Activated CD4-positive, alpha-beta T cell treated with anti-CD3 and anti-CD28 coated beads, Interleukin-2, amount 50 U/mL, for 24 hours (primary cell): Measurements from ENCODE around the gene KCNB1.

Experiments
- DNase-seq, 2 donors: peaks; one replicate each; pipeline ENCODE4 v3.0.0-alpha.2; 2020; ENCODE audit warnings: low read depth in 1 of 2, low spot score in 1 of 2

Gene KCNB1

GRCh38 chr20:49444553-49444990, 37.9 kb downstream of the KCNB1 start:
- no peak for DNase-seq

- no peak for DNase-seq
Measured at GRCh38 chr20:49437057-49437456, 45.4 kb downstream of the KCNB1 start.

- no peak for DNase-seq
Measured at GRCh38 chr20:49435639-49436038, 46.8 kb downstream of the KCNB1 start.

- no peak for DNase-seq
Measured at GRCh38 chr20:49433333-49433732, 49.1 kb downstream of the KCNB1 start.

- no peak for DNase-seq
Measured at GRCh38 chr20:49432550-49432949, 49.9 kb downstream of the KCNB1 start.

GRCh38 chr20:49431329-49431728, 51.1 kb downstream of the KCNB1 start:
- no peak for DNase-seq

- DNase-seq: no peak
Measured at GRCh38 chr20:49430320-49430719, 52.1 kb downstream of the KCNB1 start.

GRCh38 chr20:49427751-49428518, 54.5 kb downstream of the KCNB1 start:
- no peak for DNase-seq

- no peak for DNase-seq
Measured at GRCh38 chr20:49426873-49427272, 55.6 kb downstream of the KCNB1 start.

GRCh38 chr20:49426395-49426794, 56.1 kb downstream of the KCNB1 start:
- no peak for DNase-seq

GRCh38 chr20:49424536-49424935, 57.9 kb downstream of the KCNB1 start:
- DNase-seq: no peak

- no peak for DNase-seq
Measured at GRCh38 chr20:49422161-49422560, 60.3 kb downstream of the KCNB1 start.

GRCh38 chr20:49420811-49421295, 61.6 kb downstream of the KCNB1 start:
- DNase-seq: no peak

GRCh38 chr20:49420292-49420691, 62.2 kb downstream of the KCNB1 start:
- no peak for DNase-seq

GRCh38 chr20:49419785-49420184, 62.7 kb downstream of the KCNB1 start:
- DNase-seq: no peak

GRCh38 chr20:49418809-49419208, 63.7 kb downstream of the KCNB1 start:
- DNase-seq: no peak

- no peak for DNase-seq
Measured at GRCh38 chr20:49417843-49418555, 64.5 kb downstream of the KCNB1 start.

GRCh38 chr20:49415668-49416044, 66.8 kb downstream of the KCNB1 start:
- no peak for DNase-seq

GRCh38 chr20:49415005-49415667, 67.3 kb downstream of the KCNB1 start:
- DNase-seq: no peak

- no peak for DNase-seq
Measured at GRCh38 chr20:49413677-49414076, 68.8 kb downstream of the KCNB1 start.

- DNase-seq: no peak
Measured at GRCh38 chr20:49412953-49413352, 69.5 kb downstream of the KCNB1 start.

- no peak for DNase-seq
Measured at GRCh38 chr20:49412254-49412653, 70.2 kb downstream of the KCNB1 start.
